Mucosa of descending colon (tissue), 3 donors: Measurements from ENCODE around the gene ZBTB43. TPM values are rescaled to one million over a fixed set of nuclear protein-coding genes. Genes with fewer than 3 reads are reported as not detected.

Experiments
- ATAC-seq: fragments of 200-7000 bp; cut with Tn5 transposase; one replicate; pipeline ENCODE4 v1.9.1; 2020; ENCODE audit warnings: mild to moderate bottlenecking, moderate library complexity
- DNase-seq, 3 donors: peaks; one replicate each; pipeline ENCODE4 v3.0.0-alpha.2; 2020
- H3K36me3 ChIP-seq: fragments of 200-600 bp; one replicate; pipeline ENCODE4 v1.8.0; 2021; ENCODE audit warnings: low read depth, mild to moderate bottlenecking
- H3K4me1 ChIP-seq: fragments of 200-600 bp; one replicate; pipeline ENCODE4 v1.8.0; 2021; ENCODE audit warnings: low read depth, mild to moderate bottlenecking
- H3K4me3 ChIP-seq: fragments of 200-600 bp; one replicate; pipeline ENCODE4 v1.8.0; 2021; ENCODE audit warnings: mild to moderate bottlenecking
- H3K9me3 ChIP-seq: fragments of 200-600 bp; one replicate; pipeline ENCODE4 v1.8.0; 2021; ENCODE audit warnings: mild to moderate bottlenecking
- CTCF ChIP-seq: fragments of 200-600 bp; IDR thresholded peaks from one replicate; pipeline ENCODE4 v1.8.0; 2022; ENCODE audit warnings: antibody characterized with exemption, mild to moderate bottlenecking
- intact Hi-C, 2 donors: fragments of 100-400 bp; cut with DNase I in 1 of 2; cut with micrococcal nuclease in 1 of 2; formaldehyde crosslinking; loops; one replicate each; pipeline versions ENCODE4 v1.11.0 to v1.11.1; 2022; cut with DNase I, micrococcal nuclease
- total RNA-seq, 3 donors: library from RNA; stranded (reverse); fragmentation: NEBNext Ultra II Directional in 2 of 3; extraction: Animal tissue kit (Norgen Biotek cat#: 25700) in 2 of 3; gene quantifications; one replicate each; pipeline versions ENCODE4 v1.2.1 to v1.2.4, GENCODE V29; 2021 to 2023
- donor health status: DM: no; HTN: no; CAD: no; lungs with moderate emphysema.
- donor health status: DM: no; HTN: no; CAD: no.
- donor health status: DM: no; HTN: yes; CAD: no.

The ZBTB43 gene
- total RNA-seq, 3 donors from 2014 or later: 18.8 to 24.0 (median 21.7) TPM

GRCh38 chr9:126847051-126847450, 42.2 kb downstream of the ZBTB43 start:
- Histone ChIP-seq H3K4me1 (no peaks in the 10 kb centered on the region), H3K4me3 (no peak overlapping the region), H3K36me3 (no peaks in the 10 kb centered on the region), H3K9me3 (no peaks in the 10 kb centered on the region)
- no peak for ATAC-seq
- no peak for DNase-seq
- no peak for TF ChIP-seq CTCF
- intact Hi-C loops: no loop called here

- no peak for TF ChIP-seq CTCF
- no peaks in the 10 kb centered on the region for H3K9me3 ChIP-seq
- intact Hi-C loops: no loop called here
- no peak for ATAC-seq
- H3K4me3 ChIP-seq: no peak overlapping the region
- no peak for DNase-seq
- no peaks in the 10 kb centered on the region for H3K36me3 ChIP-seq
- H3K4me1 ChIP-seq: no peaks in the 10 kb centered on the region
Measured at GRCh38 chr9:126849591-126850225, 44.9 kb downstream of the ZBTB43 start.

- Histone ChIP-seq H3K4me1 (no peaks in the 10 kb centered on the region), H3K36me3 (no peaks in the 10 kb centered on the region), H3K9me3 (no peaks in the 10 kb centered on the region), H3K4me3 (no peak overlapping the region)
- DNase-seq: no peak
- intact Hi-C loops: no loop called here
- TF ChIP-seq CTCF: no peak
- ATAC-seq: no peak
Measured at GRCh38 chr9:126851286-126851880, 46.5 kb downstream of the ZBTB43 start.

GRCh38 chr9:126852086-126852688, 47.3 kb downstream of the ZBTB43 start:
- DNase-seq (no peak), ATAC-seq (no peak)
- H3K4me1 ChIP-seq: no peaks in the 10 kb centered on the region
- no peak for TF ChIP-seq CTCF
- no peaks in the 10 kb centered on the region for H3K9me3 ChIP-seq
- no peaks in the 10 kb centered on the region for H3K36me3 ChIP-seq
- intact Hi-C loops: no loop called here
- no peak overlapping the region for H3K4me3 ChIP-seq

GRCh38 chr9:126853667-126854066, 48.8 kb downstream of the ZBTB43 start:
- ATAC-seq: no peak
- intact Hi-C loops: no loop called here

More at GRCh38 chr9:126853667-126854066, 48.8 kb downstream of the ZBTB43 start:
- DNase-seq: no peak
- Histone ChIP-seq H3K4me1 (no peaks in the 10 kb centered on the region), H3K4me3 (no peak overlapping the region), H3K9me3 (no peaks in the 10 kb centered on the region), H3K36me3 (no peaks in the 10 kb centered on the region)
- no peak for TF ChIP-seq CTCF
